SK-N-SH treated with all-trans-retinoic acid at 6 μM for 48 hours (cell line): ENCODE results near the gene CRYGC.

Experiments used
- ATAC-seq: fragments of 200-7000 bp; cut with Tn5 transposase; 3 replicates; pipeline ENCODE4 v1.9.1; 2020; ENCODE audit warnings: mild to moderate bottlenecking, moderate library complexity
- ARNTL ChIP-seq: fragments of 450-650 bp; formaldehyde crosslinking; IDR thresholded peaks from 2 replicates; pipeline ENCODE4 v1.5.0; 2020; ENCODE audit warnings: low read depth, mild to moderate bottlenecking, moderate library complexity, borderline replicate concordance
- BACH2 ChIP-seq: fragments of 250-450 bp; sonication (Bioruptor Pico); IDR thresholded peaks from 2 replicates; pipeline ENCODE4 v1.9.0; 2021; ENCODE audit warnings: mild to moderate bottlenecking, borderline replicate concordance
- ESRRG ChIP-seq: fragments of 250-450 bp; sonication (Bioruptor Pico); IDR thresholded peaks from 2 replicates; pipeline ENCODE4 v1.6.1; 2021; ENCODE audit warnings: mild to moderate bottlenecking
- OSR1 ChIP-seq: fragments of 250-450 bp; sonication (Bioruptor Pico); IDR thresholded peaks from 2 replicates; pipeline ENCODE4 v1.8.0; 2022; ENCODE audit warnings: moderate library complexity, mild to moderate bottlenecking, inconsistent platforms
- PPARA ChIP-seq: fragments of 250-450 bp; sonication (Bioruptor Pico); IDR thresholded peaks from 2 replicates; pipeline ENCODE4 v1.5.0; 2020; ENCODE audit warnings: mild to moderate bottlenecking, borderline replicate concordance
- RARB ChIP-seq: fragments of 250-450 bp; sonication (Bioruptor Pico); IDR thresholded peaks from 2 replicates; pipeline ENCODE4 v1.8.0; 2021; ENCODE audit warnings: mild to moderate bottlenecking, moderate library complexity
- SNAI2 ChIP-seq: fragments of 250-450 bp; sonication (Bioruptor Pico); IDR thresholded peaks from 2 replicates; pipeline ENCODE4 v1.5.0; 2020; ENCODE audit warnings: mild to moderate bottlenecking, moderate library complexity
- TCF4 ChIP-seq: fragments of 250-450 bp; sonication (Bioruptor Pico); IDR thresholded peaks from 2 replicates; pipeline ENCODE4 v1.8.0; 2021; ENCODE audit warnings: mild to moderate bottlenecking, moderate library complexity, borderline replicate concordance
- TOX ChIP-seq: fragments of 250-450 bp; sonication (Bioruptor Pico); IDR thresholded peaks from 2 replicates; pipeline ENCODE4 v1.8.0; 2021; ENCODE audit warnings: mild to moderate bottlenecking, moderate library complexity, borderline replicate concordance
- ZC3H10 ChIP-seq: fragments of 250-450 bp; sonication (Bioruptor Pico); IDR thresholded peaks from 2 replicates; pipeline ENCODE4 v1.5.1; 2021; ENCODE audit warnings: mild to moderate bottlenecking, moderate library complexity
- ZFP3 ChIP-seq: fragments of 250-450 bp; sonication (Bioruptor Pico); IDR thresholded peaks from 2 replicates; pipeline ENCODE4 v1.5.0; 2020; ENCODE audit warnings: mild to moderate bottlenecking, moderate library complexity
- ZFP30 ChIP-seq: fragments of 450-650 bp; formaldehyde crosslinking; IDR thresholded peaks from 2 replicates; pipeline ENCODE4 v1.5.0; 2022; ENCODE audit warnings: mild to moderate bottlenecking, moderate library complexity
- ZNF565 ChIP-seq: fragments of 450-650 bp; formaldehyde crosslinking; conservative IDR thresholded peaks from 2 replicates; pipeline ENCODE4 v1.5.0; 2020; ENCODE audit warnings: low read depth, mild to moderate bottlenecking, moderate library complexity
- ZNF70 ChIP-seq: fragments of 450-650 bp; formaldehyde crosslinking; IDR thresholded peaks from 2 replicates; pipeline ENCODE4 v1.5.0; 2020; ENCODE audit warnings: mild to moderate bottlenecking, moderate library complexity
- TF ChIP-seq, protein P1 (sequence below): fragments of 250-450 bp; sonication (Bioruptor Pico); IDR thresholded peaks from 2 replicates; pipeline ENCODE4 v1.5.0; 2020; ENCODE audit warnings: mild to moderate bottlenecking, moderate library complexity
- TF ChIP-seq, protein P2 (sequence below): fragments of 250-450 bp; sonication (Bioruptor Pico); IDR thresholded peaks from 2 replicates; pipeline ENCODE4 v1.5.1; 2021; ENCODE audit warnings: mild to moderate bottlenecking, moderate library complexity
- TF ChIP-seq, protein P3 (sequence below): fragments of 250-450 bp; sonication (Bioruptor Pico); IDR thresholded peaks from 2 replicates; pipeline ENCODE4 v1.5.1; 2020; ENCODE audit warnings: low read depth, mild to moderate bottlenecking, moderate library complexity
- TF ChIP-seq, protein P4 (sequence below): fragments of 250-450 bp; sonication (Bioruptor Pico); IDR thresholded peaks from 2 replicates; pipeline ENCODE4 v1.8.0; 2020; ENCODE audit warnings: mild to moderate bottlenecking, moderate library complexity, borderline replicate concordance
- TF ChIP-seq, protein P5 (sequence below): fragments of 250-450 bp; sonication (Bioruptor Pico); IDR thresholded peaks from 2 replicates; pipeline ENCODE4 v1.8.0; 2021; ENCODE audit warnings: low read depth, mild to moderate bottlenecking, moderate library complexity, borderline replicate concordance

The CRYGC gene

DNA sequence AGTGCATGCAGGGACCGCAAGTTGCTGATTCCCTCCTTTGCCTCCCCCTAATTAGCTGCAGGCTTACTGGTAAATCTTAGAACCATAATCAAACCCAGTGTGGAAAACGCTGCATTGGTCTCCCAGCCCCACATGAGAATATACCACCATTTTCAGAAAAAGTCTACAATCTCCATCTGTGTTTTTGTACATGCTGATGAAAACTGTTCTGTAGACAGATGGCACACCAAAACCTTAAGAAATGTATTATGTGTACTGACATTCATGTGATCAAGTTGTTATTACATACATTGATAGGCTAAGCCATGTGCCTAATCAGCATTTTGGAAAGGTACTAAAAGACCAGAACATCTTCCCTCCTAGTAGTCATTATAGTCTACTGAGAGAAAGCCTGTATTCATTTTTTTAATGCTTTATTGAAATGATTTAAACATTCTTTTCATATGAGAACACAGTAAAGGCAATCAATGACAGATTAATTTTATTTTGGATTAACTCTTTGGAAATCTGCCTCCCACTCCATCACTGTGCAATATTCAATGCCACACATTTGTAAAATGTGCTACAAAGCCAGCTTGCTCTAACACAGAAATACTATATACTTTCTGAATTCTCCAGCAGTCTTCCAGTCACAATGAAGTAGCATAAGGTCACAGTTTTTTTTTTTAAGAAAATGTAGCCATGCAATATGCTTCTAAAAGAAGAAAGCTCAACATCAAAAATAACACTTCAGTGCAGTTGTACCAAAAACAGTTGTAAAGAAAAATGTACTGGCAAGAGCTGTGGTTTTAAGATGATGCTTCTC lies 35.5 kb upstream of the CRYGC start (continued):
- TF ChIP-seq, protein P1, sequence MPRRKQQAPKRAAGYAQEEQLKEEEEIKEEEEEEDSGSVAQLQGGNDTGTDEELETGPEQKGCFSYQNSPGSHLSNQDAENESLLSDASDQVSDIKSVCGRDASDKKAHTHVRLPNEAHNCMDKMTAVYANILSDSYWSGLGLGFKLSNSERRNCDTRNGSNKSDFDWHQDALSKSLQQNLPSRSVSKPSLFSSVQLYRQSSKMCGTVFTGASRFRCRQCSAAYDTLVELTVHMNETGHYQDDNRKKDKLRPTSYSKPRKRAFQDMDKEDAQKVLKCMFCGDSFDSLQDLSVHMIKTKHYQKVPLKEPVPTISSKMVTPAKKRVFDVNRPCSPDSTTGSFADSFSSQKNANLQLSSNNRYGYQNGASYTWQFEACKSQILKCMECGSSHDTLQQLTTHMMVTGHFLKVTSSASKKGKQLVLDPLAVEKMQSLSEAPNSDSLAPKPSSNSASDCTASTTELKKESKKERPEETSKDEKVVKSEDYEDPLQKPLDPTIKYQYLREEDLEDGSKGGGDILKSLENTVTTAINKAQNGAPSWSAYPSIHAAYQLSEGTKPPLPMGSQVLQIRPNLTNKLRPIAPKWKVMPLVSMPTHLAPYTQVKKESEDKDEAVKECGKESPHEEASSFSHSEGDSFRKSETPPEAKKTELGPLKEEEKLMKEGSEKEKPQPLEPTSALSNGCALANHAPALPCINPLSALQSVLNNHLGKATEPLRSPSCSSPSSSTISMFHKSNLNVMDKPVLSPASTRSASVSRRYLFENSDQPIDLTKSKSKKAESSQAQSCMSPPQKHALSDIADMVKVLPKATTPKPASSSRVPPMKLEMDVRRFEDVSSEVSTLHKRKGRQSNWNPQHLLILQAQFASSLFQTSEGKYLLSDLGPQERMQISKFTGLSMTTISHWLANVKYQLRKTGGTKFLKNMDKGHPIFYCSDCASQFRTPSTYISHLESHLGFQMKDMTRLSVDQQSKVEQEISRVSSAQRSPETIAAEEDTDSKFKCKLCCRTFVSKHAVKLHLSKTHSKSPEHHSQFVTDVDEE, result no peak
- TF ChIP-seq ZFP30, result no peak
- no peak for TF ChIP-seq ZNF70 (CRISPR knock-in tag)
- no peak for TF ChIP-seq SNAI2 (CRISPR knock-in tag)
- TF ChIP-seq, protein P2, sequence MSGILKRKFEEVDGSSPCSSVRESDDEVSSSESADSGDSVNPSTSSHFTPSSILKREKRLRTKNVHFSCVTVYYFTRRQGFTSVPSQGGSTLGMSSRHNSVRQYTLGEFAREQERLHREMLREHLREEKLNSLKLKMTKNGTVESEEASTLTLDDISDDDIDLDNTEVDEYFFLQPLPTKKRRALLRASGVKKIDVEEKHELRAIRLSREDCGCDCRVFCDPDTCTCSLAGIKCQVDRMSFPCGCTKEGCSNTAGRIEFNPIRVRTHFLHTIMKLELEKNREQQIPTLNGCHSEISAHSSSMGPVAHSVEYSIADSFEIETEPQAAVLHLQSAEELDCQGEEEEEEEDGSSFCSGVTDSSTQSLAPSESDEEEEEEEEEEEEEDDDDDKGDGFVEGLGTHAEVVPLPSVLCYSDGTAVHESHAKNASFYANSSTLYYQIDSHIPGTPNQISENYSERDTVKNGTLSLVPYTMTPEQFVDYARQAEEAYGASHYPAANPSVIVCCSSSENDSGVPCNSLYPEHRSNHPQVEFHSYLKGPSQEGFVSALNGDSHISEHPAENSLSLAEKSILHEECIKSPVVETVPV, result no peak
- TF ChIP-seq, protein P3, sequence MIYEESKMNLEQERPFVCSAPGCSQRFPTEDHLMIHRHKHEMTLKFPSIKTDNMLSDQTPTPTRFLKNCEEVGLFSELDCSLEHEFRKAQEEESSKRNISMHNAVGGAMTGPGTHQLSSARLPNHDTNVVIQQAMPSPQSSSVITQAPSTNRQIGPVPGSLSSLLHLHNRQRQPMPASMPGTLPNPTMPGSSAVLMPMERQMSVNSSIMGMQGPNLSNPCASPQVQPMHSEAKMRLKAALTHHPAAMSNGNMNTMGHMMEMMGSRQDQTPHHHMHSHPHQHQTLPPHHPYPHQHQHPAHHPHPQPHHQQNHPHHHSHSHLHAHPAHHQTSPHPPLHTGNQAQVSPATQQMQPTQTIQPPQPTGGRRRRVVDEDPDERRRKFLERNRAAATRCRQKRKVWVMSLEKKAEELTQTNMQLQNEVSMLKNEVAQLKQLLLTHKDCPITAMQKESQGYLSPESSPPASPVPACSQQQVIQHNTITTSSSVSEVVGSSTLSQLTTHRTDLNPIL (CRISPR knock-in tag), result no peak

DNA sequence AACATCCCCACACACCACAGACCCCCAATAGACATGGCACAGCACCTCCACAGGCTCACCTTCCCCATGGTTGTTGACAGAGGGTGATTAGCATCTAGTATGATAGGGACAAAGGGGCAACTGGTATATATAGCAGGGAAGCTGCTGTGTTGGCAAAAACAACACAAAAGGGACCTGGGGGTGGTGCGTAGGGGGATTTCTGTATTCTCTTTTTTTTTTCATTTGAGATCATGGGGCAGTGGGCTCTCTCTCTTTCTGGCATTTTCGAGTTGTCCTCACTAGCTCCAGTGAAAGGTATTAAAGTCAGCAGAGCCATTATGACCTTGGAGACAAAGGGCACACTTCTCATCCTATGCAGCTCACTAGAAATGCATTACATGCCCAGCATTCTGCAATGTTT lies 33.9 kb upstream of the CRYGC start, which contains the start of gene CRYGA:
TSS of gene CRYGA (minus strand) at position 101 of the 400 bp plus-strand sequence. CDS start at position 68, 33 bp downstream.
- TF ChIP-seq RARB (CRISPR knock-in tag), result no peak
- TF ChIP-seq, protein P4, sequence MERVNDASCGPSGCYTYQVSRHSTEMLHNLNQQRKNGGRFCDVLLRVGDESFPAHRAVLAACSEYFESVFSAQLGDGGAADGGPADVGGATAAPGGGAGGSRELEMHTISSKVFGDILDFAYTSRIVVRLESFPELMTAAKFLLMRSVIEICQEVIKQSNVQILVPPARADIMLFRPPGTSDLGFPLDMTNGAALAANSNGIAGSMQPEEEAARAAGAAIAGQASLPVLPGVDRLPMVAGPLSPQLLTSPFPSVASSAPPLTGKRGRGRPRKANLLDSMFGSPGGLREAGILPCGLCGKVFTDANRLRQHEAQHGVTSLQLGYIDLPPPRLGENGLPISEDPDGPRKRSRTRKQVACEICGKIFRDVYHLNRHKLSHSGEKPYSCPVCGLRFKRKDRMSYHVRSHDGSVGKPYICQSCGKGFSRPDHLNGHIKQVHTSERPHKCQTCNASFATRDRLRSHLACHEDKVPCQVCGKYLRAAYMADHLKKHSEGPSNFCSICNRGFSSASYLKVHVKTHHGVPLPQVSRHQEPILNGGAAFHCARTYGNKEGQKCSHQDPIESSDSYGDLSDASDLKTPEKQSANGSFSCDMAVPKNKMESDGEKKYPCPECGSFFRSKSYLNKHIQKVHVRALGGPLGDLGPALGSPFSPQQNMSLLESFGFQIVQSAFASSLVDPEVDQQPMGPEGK (CRISPR knock-in tag), result no peak
- no peak for TF ChIP-seq ZC3H10
- no peak for TF ChIP-seq BACH2 (CRISPR knock-in tag)
- TF ChIP-seq ZNF565 (CRISPR knock-in tag), result no peak
- TF ChIP-seq, protein P2, result no peak
- no peak for TF ChIP-seq ZFP30
- ATAC-seq, result no peak

DNA sequence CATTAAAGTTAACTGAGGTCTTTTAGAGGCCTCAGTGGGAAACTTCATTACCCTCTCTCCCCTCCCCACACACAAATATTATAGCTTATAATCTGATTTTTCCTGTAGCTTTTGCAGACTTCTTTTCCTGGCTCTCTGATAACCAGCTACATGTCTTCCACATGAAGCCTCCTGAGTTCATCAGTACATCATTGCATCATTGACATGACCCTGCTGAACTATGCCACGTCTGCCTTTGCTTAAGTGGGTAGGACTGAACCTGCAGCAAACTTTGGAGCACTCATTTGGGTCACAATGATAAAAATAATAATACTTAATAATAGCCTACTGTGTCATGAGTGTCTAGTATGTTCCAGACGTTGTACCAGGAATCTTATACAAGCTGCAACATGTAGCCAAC lies 26.8 kb upstream of the CRYGC start:
- ATAC-seq, result no peak
- TF ChIP-seq ESRRG (CRISPR knock-in tag) (no peak), RARB (CRISPR knock-in tag) (no peak), SNAI2 (CRISPR knock-in tag) (no peak), ZFP30 (no peak), PPARA (no peak), ARNTL (CRISPR knock-in tag) (no peak), ZFP3 (CRISPR knock-in tag) (no peak), TCF4 (CRISPR knock-in tag) (no peak), TOX (CRISPR knock-in tag) (no peak), OSR1 (no peak)
- TF ChIP-seq, protein P3 (CRISPR knock-in tag), result no peak
- TF ChIP-seq, protein P5, sequence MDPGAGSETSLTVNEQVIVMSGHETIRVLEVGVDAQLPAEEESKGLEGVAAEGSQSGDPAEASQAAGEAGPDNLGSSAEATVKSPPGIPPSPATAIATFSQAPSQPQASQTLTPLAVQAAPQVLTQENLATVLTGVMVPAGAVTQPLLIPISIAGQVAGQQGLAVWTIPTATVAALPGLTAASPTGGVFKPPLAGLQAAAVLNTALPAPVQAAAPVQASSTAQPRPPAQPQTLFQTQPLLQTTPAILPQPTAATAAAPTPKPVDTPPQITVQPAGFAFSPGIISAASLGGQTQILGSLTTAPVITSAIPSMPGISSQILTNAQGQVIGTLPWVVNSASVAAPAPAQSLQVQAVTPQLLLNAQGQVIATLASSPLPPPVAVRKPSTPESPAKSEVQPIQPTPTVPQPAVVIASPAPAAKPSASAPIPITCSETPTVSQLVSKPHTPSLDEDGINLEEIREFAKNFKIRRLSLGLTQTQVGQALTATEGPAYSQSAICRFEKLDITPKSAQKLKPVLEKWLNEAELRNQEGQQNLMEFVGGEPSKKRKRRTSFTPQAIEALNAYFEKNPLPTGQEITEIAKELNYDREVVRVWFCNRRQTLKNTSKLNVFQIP (CRISPR knock-in tag), result no peak
- TF ChIP-seq, protein P4 (CRISPR knock-in tag), result no peak
